ENCODE results near the gene KREMEN1. TPM values are rescaled to one million over a fixed set of nuclear protein-coding genes. Genes with fewer than 3 reads are reported as not detected.

The KREMEN1 gene
- total and polyA plus RNA-seq, 9 of the 15 experiments (the other 6 are each of a cell fraction or from before 2014, with no cell fraction given) = 0.69 to 11.5 (median 4.3) TPM

DNA sequence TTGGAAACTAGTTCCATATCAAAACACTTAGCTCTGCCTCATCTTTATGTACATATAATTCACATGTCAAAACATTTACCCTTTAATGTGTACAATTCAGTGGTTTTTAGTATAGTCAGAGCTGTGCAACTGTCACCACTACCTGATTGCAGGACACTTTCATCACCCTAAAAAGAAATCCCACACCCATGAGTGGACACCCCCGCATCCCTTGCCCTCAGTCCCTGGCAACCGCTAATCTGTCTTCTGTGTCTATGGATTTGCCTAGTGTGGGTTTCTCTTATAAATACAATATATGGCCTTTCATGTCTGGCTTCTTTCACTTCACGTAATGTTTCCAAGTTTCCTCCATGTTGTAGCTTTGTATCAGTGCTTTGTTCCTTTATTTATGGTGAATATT, 124.3 kb downstream of the KREMEN1 start (continued):
- no peak for TF ChIP-seq GABPA (tag; conservative IDR thresholded peaks at IDR 0.05; ENCODE audit: low read depth)
- TF ChIP-seq, protein P1, sequence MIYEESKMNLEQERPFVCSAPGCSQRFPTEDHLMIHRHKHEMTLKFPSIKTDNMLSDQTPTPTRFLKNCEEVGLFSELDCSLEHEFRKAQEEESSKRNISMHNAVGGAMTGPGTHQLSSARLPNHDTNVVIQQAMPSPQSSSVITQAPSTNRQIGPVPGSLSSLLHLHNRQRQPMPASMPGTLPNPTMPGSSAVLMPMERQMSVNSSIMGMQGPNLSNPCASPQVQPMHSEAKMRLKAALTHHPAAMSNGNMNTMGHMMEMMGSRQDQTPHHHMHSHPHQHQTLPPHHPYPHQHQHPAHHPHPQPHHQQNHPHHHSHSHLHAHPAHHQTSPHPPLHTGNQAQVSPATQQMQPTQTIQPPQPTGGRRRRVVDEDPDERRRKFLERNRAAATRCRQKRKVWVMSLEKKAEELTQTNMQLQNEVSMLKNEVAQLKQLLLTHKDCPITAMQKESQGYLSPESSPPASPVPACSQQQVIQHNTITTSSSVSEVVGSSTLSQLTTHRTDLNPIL (CRISPR knock-in tag; IDR thresholded peaks at IDR 0.05) = no peak
- TF ChIP-seq GTF2E2 (tag; IDR thresholded peaks at IDR 0.05) = no peak
- no peak for TF ChIP-seq ZNF12 (CRISPR knock-in tag; IDR thresholded peaks at IDR 0.05)
- no peak for TF ChIP-seq STAG1 (CRISPR knock-in tag; IDR thresholded peaks at IDR 0.05; ENCODE audit: borderline replicate concordance)
- TF ChIP-seq ZNF134 (CRISPR knock-in tag; conservative IDR thresholded peaks at IDR 0.05) = no peak
- TF ChIP-seq DIDO1 (tag; IDR thresholded peaks at IDR 0.05; ENCODE audit: low read depth) = no peak
- TF ChIP-seq ZNF76 (CRISPR knock-in tag; IDR thresholded peaks at IDR 0.05; ENCODE audit: borderline replicate concordance) = no peak
- no peak for TF ChIP-seq ZNF830 (CRISPR knock-in tag; IDR thresholded peaks at IDR 0.05)
- TF ChIP-seq, protein P2, sequence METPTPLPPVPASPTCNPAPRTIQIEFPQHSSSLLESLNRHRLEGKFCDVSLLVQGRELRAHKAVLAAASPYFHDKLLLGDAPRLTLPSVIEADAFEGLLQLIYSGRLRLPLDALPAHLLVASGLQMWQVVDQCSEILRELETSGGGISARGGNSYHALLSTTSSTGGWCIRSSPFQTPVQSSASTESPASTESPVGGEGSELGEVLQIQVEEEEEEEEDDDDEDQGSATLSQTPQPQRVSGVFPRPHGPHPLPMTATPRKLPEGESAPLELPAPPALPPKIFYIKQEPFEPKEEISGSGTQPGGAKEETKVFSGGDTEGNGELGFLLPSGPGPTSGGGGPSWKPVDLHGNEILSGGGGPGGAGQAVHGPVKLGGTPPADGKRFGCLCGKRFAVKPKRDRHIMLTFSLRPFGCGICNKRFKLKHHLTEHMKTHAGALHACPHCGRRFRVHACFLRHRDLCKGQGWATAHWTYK (CRISPR knock-in tag; IDR thresholded peaks at IDR 0.05) = no peak
- TF ChIP-seq DNMT1 (IDR thresholded peaks at IDR 0.05) = no peak
- TF ChIP-seq CBFA2T3 (IDR thresholded peaks at IDR 0.05) = no peak
- TF ChIP-seq, protein P3, sequence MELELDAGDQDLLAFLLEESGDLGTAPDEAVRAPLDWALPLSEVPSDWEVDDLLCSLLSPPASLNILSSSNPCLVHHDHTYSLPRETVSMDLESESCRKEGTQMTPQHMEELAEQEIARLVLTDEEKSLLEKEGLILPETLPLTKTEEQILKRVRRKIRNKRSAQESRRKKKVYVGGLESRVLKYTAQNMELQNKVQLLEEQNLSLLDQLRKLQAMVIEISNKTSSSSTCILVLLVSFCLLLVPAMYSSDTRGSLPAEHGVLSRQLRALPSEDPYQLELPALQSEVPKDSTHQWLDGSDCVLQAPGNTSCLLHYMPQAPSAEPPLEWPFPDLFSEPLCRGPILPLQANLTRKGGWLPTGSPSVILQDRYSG (tag; conservative IDR thresholded peaks at IDR 0.05; ENCODE audit: low read depth) = no peak
- no peak for TF ChIP-seq ZNF79 (CRISPR knock-in tag; IDR thresholded peaks at IDR 0.05; ENCODE audit: low read depth)
- TF ChIP-seq, protein P4, sequence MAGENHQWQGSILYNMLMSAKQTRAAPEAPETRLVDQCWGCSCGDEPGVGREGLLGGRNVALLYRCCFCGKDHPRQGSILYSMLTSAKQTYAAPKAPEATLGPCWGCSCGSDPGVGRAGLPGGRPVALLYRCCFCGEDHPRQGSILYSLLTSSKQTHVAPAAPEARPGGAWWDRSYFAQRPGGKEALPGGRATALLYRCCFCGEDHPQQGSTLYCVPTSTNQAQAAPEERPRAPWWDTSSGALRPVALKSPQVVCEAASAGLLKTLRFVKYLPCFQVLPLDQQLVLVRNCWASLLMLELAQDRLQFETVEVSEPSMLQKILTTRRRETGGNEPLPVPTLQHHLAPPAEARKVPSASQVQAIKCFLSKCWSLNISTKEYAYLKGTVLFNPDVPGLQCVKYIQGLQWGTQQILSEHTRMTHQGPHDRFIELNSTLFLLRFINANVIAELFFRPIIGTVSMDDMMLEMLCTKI (IDR thresholded peaks at IDR 0.05; ENCODE audit: partially characterized antibody) = no peak
- no peak for TF ChIP-seq GABPB2 (CRISPR knock-in tag; conservative IDR thresholded peaks at IDR 0.05)
- no peak for TF ChIP-seq MTA2 (IDR thresholded peaks at IDR 0.05; ENCODE audit: low read depth)
- TF ChIP-seq, protein P5, sequence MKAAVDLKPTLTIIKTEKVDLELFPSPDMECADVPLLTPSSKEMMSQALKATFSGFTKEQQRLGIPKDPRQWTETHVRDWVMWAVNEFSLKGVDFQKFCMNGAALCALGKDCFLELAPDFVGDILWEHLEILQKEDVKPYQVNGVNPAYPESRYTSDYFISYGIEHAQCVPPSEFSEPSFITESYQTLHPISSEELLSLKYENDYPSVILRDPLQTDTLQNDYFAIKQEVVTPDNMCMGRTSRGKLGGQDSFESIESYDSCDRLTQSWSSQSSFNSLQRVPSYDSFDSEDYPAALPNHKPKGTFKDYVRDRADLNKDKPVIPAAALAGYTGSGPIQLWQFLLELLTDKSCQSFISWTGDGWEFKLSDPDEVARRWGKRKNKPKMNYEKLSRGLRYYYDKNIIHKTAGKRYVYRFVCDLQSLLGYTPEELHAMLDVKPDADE (conservative IDR thresholded peaks at IDR 0.05; ENCODE audit: control insufficient read depth, low read depth, low read length) = no peak
- TF ChIP-seq PYGO2 (tag; IDR thresholded peaks at IDR 0.05) = no peak
- no peak for TF ChIP-seq HNRNPH1 (optimal IDR thresholded peaks at IDR 0.05; ENCODE audit: low read depth, low read length)
- no peak for TF ChIP-seq SUPT5H (IDR thresholded peaks at IDR 0.05)
- no peak for TF ChIP-seq ZNF778 (CRISPR knock-in tag; IDR thresholded peaks at IDR 0.05)
- TF ChIP-seq ZNF445 (CRISPR knock-in tag; IDR thresholded peaks at IDR 0.05; ENCODE audit: low read depth) = no peak
- no peak for TF ChIP-seq FOXA1 (IDR thresholded peaks at IDR 0.05; ENCODE audit: borderline replicate concordance)
- no peak for TF ChIP-seq LCOR (CRISPR knock-in tag; IDR thresholded peaks at IDR 0.05)
- TF ChIP-seq ARHGAP35 (IDR thresholded peaks at IDR 0.05; ENCODE audit: partially characterized antibody) = no peak
- TF ChIP-seq DACH1 (IDR thresholded peaks at IDR 0.05; ENCODE audit: partially characterized antibody) = no peak
